HepG2 (cell line): ENCODE data around the gene PDCD5. TPM values are rescaled to one million over a fixed set of nuclear protein-coding genes. Genes with fewer than 3 reads are reported as not detected.

Experiments used
- ATAC-seq: fragments of 200-7000 bp; cut with Tn5 transposase; 3 replicates; pipeline ENCODE4 v1.9.1; 2020; ENCODE audit warnings: mild to moderate bottlenecking, moderate library complexity
- BruUV-seq: library from RNA; stranded (reverse); fragments of 400-500 nt; replicated peaks from 2 replicates; lab custom pipeline; 2021; lab: Mats Ljungman, UMichigan
- CTCF ChIA-PET: fragments of 300-600 bp; formaldehyde crosslinking; extraction: SDS; loops from one replicate; lab custom pipeline; 2021; ENCODE audit warnings: low total read pairs, inconsistent platforms, low intra/inter-chr PET ratio; lab: Yijun Ruan, JAX
- POLR2A ChIA-PET: fragments of 350-600 bp; sonication (Branson Sonifier 250); formaldehyde crosslinking; loops from one replicate; lab custom pipeline; 2020; ENCODE audit warnings: antibody characterized with exemption, inconsistent platforms; lab: Yijun Ruan, JAX
- DNase-seq: peaks from one replicate; pipeline ENCODE4 v3.0.0-alpha.2; 2015; ENCODE audit warnings: low spot score
- FAIRE-seq: peaks from 3 replicates; lab custom pipeline; 2011; peaks lifted over from hg19 to GRCh38; lab: Jason Lieb, UNC
- H2AFZ ChIP-seq: one replicate; pipeline ENCODE4 v1.6.1; 2011; ENCODE audit warnings: low read length, inconsistent platforms
- H3K27ac ChIP-seq: fragments of 300-600 bp; 3 replicates; pipeline ENCODE4 v1.8.0; 2011; ENCODE audit warnings: mixed run types, mild to moderate bottlenecking, mixed read lengths, low read length, inconsistent platforms; ENCODE audit not compliant: insufficient read depth; ENCODE audit errors: extremely low read length
- H3K27me3 ChIP-seq, 2 experiments: fragments of 200-600 bp in 1 of 2; 2 replicates in 1 of 2; 3 replicates in 1 of 2; pipeline versions ENCODE4 v1.6.0 to v1.8.0; 2011; ENCODE audit warnings: low read length in 2 of 2, mild to moderate bottlenecking in 2 of 2, moderate library complexity in 2 of 2, inconsistent platforms in 1 of 2; ENCODE audit not compliant: insufficient read depth in 2 of 2, control insufficient read depth in 1 of 2
- H3K36me3 ChIP-seq, 2 experiments: fragments of 200-600 bp in 1 of 2; replicated peaks in 1 of 2; 2 replicates in 1 of 2; 3 replicates in 1 of 2; pipeline versions ENCODE4 v1.5.1 to v1.8.0; 2011; ENCODE audit warnings: low read length in 2 of 2, inconsistent platforms in 1 of 2; ENCODE audit not compliant: insufficient read depth in 2 of 2, control insufficient read depth in 1 of 2
- H3K4me1 ChIP-seq: 2 replicates; pipeline ENCODE4 v1.5.1; 2012; ENCODE audit warnings: low read length, inconsistent platforms; ENCODE audit not compliant: insufficient read depth
- H3K4me2 ChIP-seq: 2 replicates; pipeline ENCODE4 v1.6.0; 2011; ENCODE audit warnings: low read depth, low read length, inconsistent platforms
- H3K4me3 ChIP-seq, 3 experiments: fragments of 200-600 bp in 1 of 3; sonication (generic), shearing (Covaris generic) in 1 of 3; replicated peaks in 1 of 3; 2 replicates each; pipeline ENCODE4 v1.5.1; 2011 to 2016; ENCODE audit warnings: low read length in 3 of 3, inconsistent platforms in 2 of 3, low read depth in 2 of 3, mild to moderate bottlenecking in 2 of 3, control low read depth in 1 of 3, mixed read lengths in 1 of 3; ENCODE audit not compliant: insufficient read depth in 1 of 3
- H3K79me2 ChIP-seq: one replicate; pipeline ENCODE4 v1.6.1; 2011; ENCODE audit warnings: low read length, inconsistent platforms; ENCODE audit not compliant: insufficient read depth
- H3K9ac ChIP-seq: 2 replicates; pipeline ENCODE4 v1.6.0; 2011; ENCODE audit warnings: mild to moderate bottlenecking, low read depth, low read length, inconsistent platforms; ENCODE audit not compliant: insufficient read depth
- H3K9me3 ChIP-seq: 2 replicates; pipeline ENCODE4 v1.5.1; 2012; ENCODE audit warnings: mild to moderate bottlenecking, low read length
- H4K20me1 ChIP-seq: 2 replicates; pipeline ENCODE4 v1.6.0; 2011; ENCODE audit warnings: inconsistent platforms, mild to moderate bottlenecking, low read length, moderate library complexity; ENCODE audit not compliant: insufficient read depth
- GATAD1 ChIP-seq: IDR thresholded peaks from 2 replicates; pipeline ENCODE4 v1.6.1; 2016; ENCODE audit warnings: missing genetic modification reagents, missing compliant biosample characterization
- HDAC1 ChIP-seq: sonication (generic); formaldehyde crosslinking; IDR thresholded peaks from 2 replicates; pipeline ENCODE4 v1.5.1; 2020; ENCODE audit warnings: mild to moderate bottlenecking, missing genetic modification reagents
- KDM1A ChIP-seq: IDR thresholded peaks from 2 replicates; pipeline ENCODE4 v1.6.1; 2016; ENCODE audit warnings: missing compliant biosample characterization
- LBX2 ChIP-seq: sonication (generic); formaldehyde crosslinking; IDR thresholded peaks from 2 replicates; pipeline ENCODE4 v1.5.0; 2020; ENCODE audit warnings: missing genetic modification reagents, mild to moderate bottlenecking, borderline replicate concordance
- MAFG ChIP-seq: sonication (generic); formaldehyde crosslinking; IDR thresholded peaks from 2 replicates; pipeline ENCODE4 v1.5.1; 2020; ENCODE audit warnings: mild to moderate bottlenecking, missing genetic modification reagents
- MTA3 ChIP-seq: sonication (generic); formaldehyde crosslinking; IDR thresholded peaks from 2 replicates; pipeline ENCODE4 v1.4.0; 2020; ENCODE audit warnings: missing genetic modification reagents
- PAX8 ChIP-seq: sonication (generic); formaldehyde crosslinking; IDR thresholded peaks from 2 replicates; pipeline ENCODE4 v1.8.0; 2022; ENCODE audit warnings: mild to moderate bottlenecking, missing genetic modification reagents, borderline replicate concordance
- REPIN1 ChIP-seq: sonication (generic); formaldehyde crosslinking; IDR thresholded peaks from 2 replicates; pipeline ENCODE4 v1.8.0; 2022; ENCODE audit warnings: missing genetic modification reagents, low read depth, mild to moderate bottlenecking, borderline replicate concordance
- RXRB ChIP-seq: IDR thresholded peaks from 2 replicates; pipeline ENCODE4 v1.6.1; 2016; ENCODE audit warnings: borderline replicate concordance, missing genetic modification reagents, missing compliant biosample characterization
- SATB2 ChIP-seq: sonication (generic); formaldehyde crosslinking; IDR thresholded peaks from 2 replicates; pipeline ENCODE4 v1.5.0; 2020; ENCODE audit warnings: missing genetic modification reagents
- TGIF2 ChIP-seq: IDR thresholded peaks from 2 replicates; pipeline ENCODE4 v1.6.1; 2016; ENCODE audit warnings: control low read depth, missing compliant biosample characterization
- ZXDC ChIP-seq: sonication (generic); formaldehyde crosslinking; IDR thresholded peaks from 2 replicates; pipeline ENCODE4 v1.5.0; 2020; ENCODE audit warnings: mild to moderate bottlenecking, missing genetic modification reagents
- WGBS: methylation state at CpG from one replicate; pipeline ENCODE4 v1.1.6; 2017; ENCODE audit warnings: low lambda C conversion rate; 5-methylcytosine and 5-hydroxymethylcytosine counted together
- in situ Hi-C: cut with HindIII; loops from 2 replicates; pipeline ENCODE4 v1.10.0; 2017; ENCODE audit warnings: low pct_unique_long_range_greater_than_20kb; ENCODE audit not compliant: extremely low pct_ligation_motif_present
- intact Hi-C: fragments of 100-400 bp; cut with micrococcal nuclease; formaldehyde crosslinking; loops from one replicate; pipeline ENCODE4 v1.10.0; 2022; ENCODE audit not compliant: unreplicated experiment
- polyA plus RNA-seq, 8 experiments: library from polyadenylated mRNA; depleted of rRNA in 3 of 8; stranded (reverse) in 7 of 8; unstranded in 1 of 8; fragments of >200 nt; fragmentation: Illumina TruSeq in 4 of 8; extraction: Trizol in 4 of 8; gene quantifications; 2 replicates each; pipeline versions ENCODE4 v1.2.1 to v1.2.3, GENCODE V29; 2011 to 2016; ENCODE audit warnings: low read depth in 4 of 8, missing spikeins in 1 of 8, mixed read lengths in 1 of 8; ENCODE audit not compliant: insufficient read depth in 1 of 8
- total RNA-seq, 5 experiments: library from RNA; depleted of rRNA; stranded (reverse); fragments of >200 nt; fragmentation: Illumina TruSeq; extraction: Trizol; gene quantifications; 2 replicates each; pipeline ENCODE4 v1.2.3, GENCODE V29; 2016; ENCODE audit warnings: low read depth in 1 of 5
- TF ChIP-seq, protein P1 (sequence below): sonication (generic); formaldehyde crosslinking; IDR thresholded peaks from 2 replicates; pipeline ENCODE4 v1.4.0; 2020; ENCODE audit warnings: missing genetic modification reagents
- TF ChIP-seq, protein P2 (sequence below): sonication (generic); formaldehyde crosslinking; IDR thresholded peaks from 2 replicates; pipeline ENCODE4 v1.8.0; 2022; ENCODE audit warnings: missing genetic modification reagents, mild to moderate bottlenecking, borderline replicate concordance
- TF ChIP-seq, protein P3 (sequence below): sonication (generic); formaldehyde crosslinking; IDR thresholded peaks from 2 replicates; pipeline ENCODE4 v1.4.0; 2020; ENCODE audit warnings: missing genetic modification reagents

The PDCD5 gene
- total and polyA plus RNA-seq, 2 of the 13 experiments (the other 11 are each of a cell fraction or from before 2014, with no cell fraction given) = 56.3 to 332 TPM

GRCh38 chr19:32581705-32582179 lies 752 bp downstream of the PDCD5 start:
- H3K4me2 ChIP-seq = peak overlapping the region; percentile 84
- H4K20me1 ChIP-seq = 0 out of 2 replicates have a peak, but pooled peaks cover 5% of the 10 kb centered on the region
- in situ Hi-C loops (loop anchor here (5.0 kb wide), 1 partner anchor 174 kb away; the partner anchor contains the start of gene DPY19L3), intact Hi-C loops (no loop called here)
- peak overlapping the region; percentile 84 for H3K27ac ChIP-seq
- CTCF ChIA-PET = no interaction called here
- no peak overlapping the region for H2AFZ ChIP-seq
- POLR2A ChIA-PET = interaction anchor here (0.6 to 2.3 kb wide), 8 partner anchors 15 to 245 kb away, joined by 3 to 10 read pairs (median 5); partner anchors contain the start of genes DPY19L3 and ZNF507
- H3K9ac ChIP-seq = peak overlapping the region; percentile 98
- H3K4me1 ChIP-seq = peaks cover 34% of the 10 kb centered on the region
- FAIRE-seq (no peak), DNase-seq (no peak), ATAC-seq (peak; percentile 56)
- no peaks in the 10 kb centered on the region; a peak in 1 of 5 replicates for H3K27me3 ChIP-seq
- 2% methylated on average over 10 of the region's 27 CpGs for WGBS
- no peaks in the 10 kb centered on the region for H3K9me3 ChIP-seq
- H3K4me3 ChIP-seq = peak overlapping the region; percentile 94 to 96 (median 95)
- peaks cover 10 to 29% of the 10 kb centered on the region in 2 experiments for H3K36me3 ChIP-seq
- no TSS peak for BruUV-seq
- peaks cover 22% of the 10 kb centered on the region for H3K79me2 ChIP-seq
- TF ChIP-seq, protein P1, sequence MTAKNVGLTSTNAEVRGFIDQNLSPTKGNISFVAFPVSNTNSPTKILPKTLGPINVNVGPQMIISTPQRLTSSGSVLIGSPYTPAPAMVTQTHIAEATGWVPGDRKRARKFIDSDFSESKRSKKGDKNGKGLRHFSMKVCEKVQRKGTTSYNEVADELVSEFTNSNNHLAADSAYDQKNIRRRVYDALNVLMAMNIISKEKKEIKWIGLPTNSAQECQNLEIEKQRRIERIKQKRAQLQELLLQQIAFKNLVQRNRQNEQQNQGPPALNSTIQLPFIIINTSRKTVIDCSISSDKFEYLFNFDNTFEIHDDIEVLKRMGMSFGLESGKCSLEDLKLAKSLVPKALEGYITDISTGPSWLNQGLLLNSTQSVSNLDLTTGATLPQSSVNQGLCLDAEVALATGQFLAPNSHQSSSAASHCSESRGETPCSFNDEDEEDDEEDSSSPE = 0 out of 2 replicates have a peak, but pooled peaks have one; percentile 6
- TF ChIP-seq HDAC1 (CRISPR knock-in tag) (peak; percentile 12; the same call in 1 of the 2 replicates), SATB2 (no peak), TGIF2 (0 out of 2 replicates have a peak, but pooled peaks have one; percentile 9), GATAD1 (CRISPR knock-in tag) (no peak), RXRB (CRISPR knock-in tag) (no peak), MTA3 (CRISPR knock-in tag) (no peak), REPIN1 (CRISPR knock-in tag) (no peak), PAX8 (CRISPR knock-in tag) (no peak), ZXDC (CRISPR knock-in tag) (no peak), KDM1A (no peak), LBX2 (CRISPR knock-in tag) (no peak), MAFG (CRISPR knock-in tag) (no peak)
- TF ChIP-seq, protein P2, sequence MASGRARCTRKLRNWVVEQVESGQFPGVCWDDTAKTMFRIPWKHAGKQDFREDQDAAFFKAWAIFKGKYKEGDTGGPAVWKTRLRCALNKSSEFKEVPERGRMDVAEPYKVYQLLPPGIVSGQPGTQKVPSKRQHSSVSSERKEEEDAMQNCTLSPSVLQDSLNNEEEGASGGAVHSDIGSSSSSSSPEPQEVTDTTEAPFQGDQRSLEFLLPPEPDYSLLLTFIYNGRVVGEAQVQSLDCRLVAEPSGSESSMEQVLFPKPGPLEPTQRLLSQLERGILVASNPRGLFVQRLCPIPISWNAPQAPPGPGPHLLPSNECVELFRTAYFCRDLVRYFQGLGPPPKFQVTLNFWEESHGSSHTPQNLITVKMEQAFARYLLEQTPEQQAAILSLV (CRISPR knock-in tag) = peak; percentile 6; the same call in 1 of the 2 replicates
- TF ChIP-seq, protein P3, sequence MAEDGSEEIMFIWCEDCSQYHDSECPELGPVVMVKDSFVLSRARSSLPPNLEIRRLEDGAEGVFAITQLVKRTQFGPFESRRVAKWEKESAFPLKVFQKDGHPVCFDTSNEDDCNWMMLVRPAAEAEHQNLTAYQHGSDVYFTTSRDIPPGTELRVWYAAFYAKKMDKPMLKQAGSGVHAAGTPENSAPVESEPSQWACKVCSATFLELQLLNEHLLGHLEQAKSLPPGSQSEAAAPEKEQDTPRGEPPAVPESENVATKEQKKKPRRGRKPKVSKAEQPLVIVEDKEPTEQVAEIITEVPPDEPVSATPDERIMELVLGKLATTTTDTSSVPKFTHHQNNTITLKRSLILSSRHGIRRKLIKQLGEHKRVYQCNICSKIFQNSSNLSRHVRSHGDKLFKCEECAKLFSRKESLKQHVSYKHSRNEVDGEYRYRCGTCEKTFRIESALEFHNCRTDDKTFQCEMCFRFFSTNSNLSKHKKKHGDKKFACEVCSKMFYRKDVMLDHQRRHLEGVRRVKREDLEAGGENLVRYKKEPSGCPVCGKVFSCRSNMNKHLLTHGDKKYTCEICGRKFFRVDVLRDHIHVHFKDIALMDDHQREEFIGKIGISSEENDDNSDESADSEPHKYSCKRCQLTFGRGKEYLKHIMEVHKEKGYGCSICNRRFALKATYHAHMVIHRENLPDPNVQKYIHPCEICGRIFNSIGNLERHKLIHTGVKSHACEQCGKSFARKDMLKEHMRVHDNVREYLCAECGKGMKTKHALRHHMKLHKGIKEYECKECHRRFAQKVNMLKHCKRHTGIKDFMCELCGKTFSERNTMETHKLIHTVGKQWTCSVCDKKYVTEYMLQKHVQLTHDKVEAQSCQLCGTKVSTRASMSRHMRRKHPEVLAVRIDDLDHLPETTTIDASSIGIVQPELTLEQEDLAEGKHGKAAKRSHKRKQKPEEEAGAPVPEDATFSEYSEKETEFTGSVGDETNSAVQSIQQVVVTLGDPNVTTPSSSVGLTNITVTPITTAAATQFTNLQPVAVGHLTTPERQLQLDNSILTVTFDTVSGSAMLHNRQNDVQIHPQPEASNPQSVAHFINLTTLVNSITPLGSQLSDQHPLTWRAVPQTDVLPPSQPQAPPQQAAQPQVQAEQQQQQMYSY (CRISPR knock-in tag) = 0 out of 2 replicates have a peak, but pooled peaks have one; percentile 12
